ENCODE results near the gene URM1.
A peak's percentile ranks its signal among the peaks of the same experiment; 100 is the strongest.

Gene URM1

GRCh38 chr9:128340691-128341434 is 30.3 kb upstream of the URM1 start:
- no peak for TF ChIP-seq CTCF (IDR thresholded peaks at IDR 0.05; ENCODE audit: borderline replicate concordance, insufficient read depth, low read depth, low read length)
- H3K4me3 ChIP-seq (ENCODE audit: low read depth, low read length): peak overlapping the region; percentile 73

DNA sequence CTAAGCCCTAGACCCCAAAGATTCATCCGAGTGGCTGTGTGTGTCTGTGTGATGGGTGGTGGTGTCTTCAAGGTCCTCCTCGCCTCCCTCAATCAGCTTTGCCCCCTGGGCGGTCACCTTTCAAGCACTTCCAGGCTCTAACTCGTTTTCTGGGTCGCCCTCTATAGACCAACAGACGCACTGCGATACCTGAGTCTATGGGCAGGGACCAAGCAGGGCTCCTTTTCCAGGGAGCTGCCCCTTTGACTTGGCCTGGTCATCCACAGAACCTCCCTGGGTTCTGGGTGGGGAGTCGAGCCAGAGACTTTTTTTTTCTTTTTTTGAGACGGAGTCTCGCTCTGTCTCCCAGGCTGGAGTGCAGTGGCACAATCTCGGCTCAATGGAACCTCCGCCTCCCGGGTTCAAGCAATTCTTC is 29.7 kb upstream of the URM1 start:
- H3K4me3 ChIP-seq (ENCODE audit: low read depth, low read length): peak overlapping the region; percentile 73
- peak; percentile 78 for TF ChIP-seq CTCF (IDR thresholded peaks at IDR 0.05; ENCODE audit: borderline replicate concordance, insufficient read depth, low read depth, low read length)

DNA sequence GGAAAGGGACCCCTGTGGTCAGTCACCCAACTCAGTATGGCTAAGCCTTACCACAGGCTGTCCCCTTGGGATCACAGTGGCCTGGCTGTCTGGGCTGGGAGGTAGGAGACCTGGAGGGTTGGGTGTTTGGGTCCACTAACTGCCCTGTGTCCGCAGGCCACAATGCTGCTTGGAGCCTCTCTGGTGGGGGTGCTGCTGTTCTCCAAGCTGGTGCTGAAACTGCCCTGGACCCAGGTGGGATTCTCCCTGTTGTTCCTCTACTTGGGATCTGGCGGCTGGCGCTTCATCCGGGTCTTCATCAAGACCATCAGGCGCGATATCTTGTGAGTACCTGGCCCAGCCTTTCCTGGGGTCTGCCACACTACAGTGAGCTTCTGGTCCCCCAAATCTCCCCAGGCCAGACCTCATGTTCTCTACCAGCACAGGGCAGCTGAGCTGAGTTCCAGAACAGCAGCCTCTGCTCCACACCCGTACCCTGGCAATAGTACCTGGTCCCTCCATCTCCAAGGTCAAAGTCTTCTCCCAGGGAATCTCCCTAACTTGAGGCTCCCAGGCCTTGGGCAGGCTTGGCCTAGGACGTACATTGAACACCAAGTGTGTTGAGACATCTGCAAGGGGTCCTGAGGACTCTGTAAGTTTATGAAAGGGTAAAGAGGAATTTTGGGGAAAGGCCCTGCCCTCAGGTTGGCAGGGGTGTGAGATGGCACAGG is 28.0 kb upstream of the URM1 start:
- no peak for TF ChIP-seq CTCF (IDR thresholded peaks at IDR 0.05; ENCODE audit: borderline replicate concordance, insufficient read depth, low read depth, low read length)
- no peak overlapping the region for H3K4me3 ChIP-seq (ENCODE audit: low read depth, low read length)

GRCh38 chr9:128343855-128344254 is 27.3 kb upstream of the URM1 start:
- no peak overlapping the region for H3K4me3 ChIP-seq (ENCODE audit: low read depth, low read length)
- TF ChIP-seq CTCF (IDR thresholded peaks at IDR 0.05; ENCODE audit: borderline replicate concordance, insufficient read depth, low read depth, low read length): no peak

DNA sequence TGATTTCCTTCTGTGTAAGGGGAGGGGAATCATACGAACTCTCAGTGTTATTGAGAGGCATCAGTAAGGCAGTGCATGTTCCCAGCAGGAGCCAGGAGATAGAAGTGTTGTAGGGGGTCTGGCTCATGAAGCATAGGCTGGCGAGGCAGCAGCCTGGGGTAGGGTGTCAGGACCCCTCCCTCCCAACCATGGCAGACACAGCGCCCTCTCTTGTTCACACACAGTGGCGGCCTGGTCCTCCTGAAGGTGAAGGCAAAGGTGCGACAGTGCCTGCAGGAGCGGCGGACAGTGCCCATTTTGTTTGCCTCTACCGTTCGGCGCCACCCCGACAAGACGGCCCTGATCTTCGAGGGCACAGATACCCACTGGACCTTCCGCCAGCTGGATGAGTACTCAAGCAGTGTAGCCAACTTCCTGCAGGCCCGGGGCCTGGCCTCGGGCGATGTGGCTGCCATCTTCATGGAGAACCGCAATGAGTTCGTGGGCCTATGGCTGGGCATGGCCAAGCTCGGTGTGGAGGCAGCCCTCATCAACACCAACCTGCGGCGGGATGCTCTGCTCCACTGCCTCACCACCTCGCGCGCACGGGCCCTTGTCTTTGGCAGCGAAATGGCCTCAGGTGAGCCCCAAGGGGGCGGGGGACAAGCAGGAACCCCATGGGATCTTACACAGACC is 26.1 kb upstream of the URM1 start:
- no peak overlapping the region for H3K4me3 ChIP-seq (ENCODE audit: low read depth, low read length)
- 0 out of 2 replicates have a peak, but pooled peaks have one; percentile 8 for TF ChIP-seq CTCF (IDR thresholded peaks at IDR 0.05; ENCODE audit: borderline replicate concordance, insufficient read depth, low read depth, low read length)

DNA sequence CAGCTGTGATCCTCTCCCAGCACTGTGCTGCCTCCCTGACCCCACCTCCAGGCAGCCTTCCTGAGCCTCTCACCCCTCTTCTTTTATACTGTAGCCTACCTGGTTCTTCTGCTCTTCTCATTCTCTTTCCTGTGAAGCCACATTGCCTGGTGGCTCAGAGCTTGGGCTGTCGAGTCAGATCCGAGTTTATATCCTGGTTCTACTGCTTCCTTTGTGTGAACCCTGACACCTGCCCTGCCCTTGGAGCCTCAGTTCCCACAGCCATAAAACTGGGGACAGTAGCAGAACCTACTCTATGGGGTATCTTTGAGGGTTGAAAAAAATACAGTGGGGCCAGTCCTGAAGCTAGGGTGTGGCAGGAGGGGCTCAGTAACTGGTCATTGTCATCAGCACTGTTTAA is 22.0 kb upstream of the URM1 start:
- no peak for TF ChIP-seq CTCF (IDR thresholded peaks at IDR 0.05; ENCODE audit: borderline replicate concordance, insufficient read depth, low read depth, low read length)
- H3K4me3 ChIP-seq (ENCODE audit: low read depth, low read length): no peak overlapping the region

Data from GM12875 (cell line).